H1 (cell line): ENCODE measurements around the gene RRAD. TPM values are rescaled to one million over a fixed set of nuclear protein-coding genes. Genes with fewer than 3 reads are reported as not detected.

Source experiments
- CTCF ChIA-PET: fragments of 300-600 bp; sonication (Branson Sonifier 250); formaldehyde crosslinking; loops from one replicate; lab custom pipeline; 2021; ENCODE audit not compliant: partially characterized antibody; lab: Charles Lee
- POLR2A ChIA-PET: fragments of 300-600 bp; sonication (Branson Sonifier 250); formaldehyde crosslinking; loops from one replicate; lab custom pipeline; 2021; ENCODE audit warnings: inconsistent platforms; ENCODE audit not compliant: partially characterized antibody; lab: Charles Lee
- DNase-seq, 2 experiments: peaks; one replicate each; pipeline versions ENCODE4 v3.0.0 to v3.0.0-alpha.2; 2010 to 2022; ENCODE audit warnings: low spot score in 2 of 2, low read depth in 1 of 2, mixed read lengths in 1 of 2
- FAIRE-seq: peaks from 2 replicates; lab custom pipeline; 2011; peaks lifted over from hg19 to GRCh38; lab: Jason Lieb, UNC
- H2AFZ ChIP-seq: 2 replicates; pipeline ENCODE4 v1.8.1; 2012; ENCODE audit warnings: low read length, inconsistent platforms
- H2AK5ac ChIP-seq: 2 replicates; pipeline ENCODE4 v1.6.1; 2013; ENCODE audit warnings: low read depth, low read length
- H2BK120ac ChIP-seq: replicated peaks from 2 replicates; pipeline ENCODE3; 2013; ENCODE audit warnings: low read depth, low read length, inconsistent platforms
- H2BK12ac ChIP-seq: 2 replicates; pipeline ENCODE4 v1.6.1; 2013; ENCODE audit warnings: low read depth, low read length
- H2BK15ac ChIP-seq: 2 replicates; pipeline ENCODE4 v1.6.1; 2013; ENCODE audit warnings: low read length
- H2BK20ac ChIP-seq: 2 replicates; pipeline ENCODE4 v1.6.1; 2013; ENCODE audit warnings: low read length
- H2BK5ac ChIP-seq: 2 replicates; pipeline ENCODE4 v1.6.1; 2013; ENCODE audit warnings: low read depth, low read length
- H3K14ac ChIP-seq: 2 replicates; pipeline ENCODE4 v1.6.1; 2013; ENCODE audit warnings: inconsistent platforms; ENCODE audit not compliant: insufficient read length
- H3K18ac ChIP-seq: 2 replicates; pipeline ENCODE4 v1.6.1; 2013; ENCODE audit warnings: low read length; ENCODE audit errors: extremely low read depth
- H3K23ac ChIP-seq: 2 replicates; pipeline ENCODE4 v1.6.1; 2013; ENCODE audit warnings: inconsistent platforms; ENCODE audit not compliant: insufficient read length
- H3K23me2 ChIP-seq: 2 replicates; pipeline ENCODE4 v1.6.1; 2013; ENCODE audit warnings: low read depth, low read length
- H3K27ac ChIP-seq: 2 replicates; pipeline ENCODE4 v1.6.1; 2011; ENCODE audit warnings: low read depth, low read length, inconsistent platforms
- H3K27me3 ChIP-seq, 4 experiments: replicated peaks in 1 of 4; 1 replicate in 1 of 4; 2 replicates in 3 of 4; pipeline versions ENCODE4 v1.6.1 to v1.8.1; 2011 to 2013; ENCODE audit warnings: low read length in 3 of 4, mild to moderate bottlenecking in 3 of 4, inconsistent platforms in 2 of 4, mixed read lengths in 2 of 4, moderate library complexity in 1 of 4; ENCODE audit not compliant: control insufficient read depth in 3 of 4, insufficient read depth in 3 of 4; ENCODE audit errors: extremely low read depth in 1 of 4
- H3K36me3 ChIP-seq, 4 experiments: 2 replicates each; pipeline versions ENCODE4 v1.6.1 to v1.8.1; 2011 to 2013; ENCODE audit warnings: mild to moderate bottlenecking in 4 of 4, low read length in 3 of 4, moderate library complexity in 2 of 4, control low read depth in 1 of 4, inconsistent platforms in 1 of 4; ENCODE audit not compliant: insufficient read depth in 4 of 4, control insufficient read depth in 2 of 4
- H3K4ac ChIP-seq: replicated peaks from 2 replicates; pipeline ENCODE3; 2013; ENCODE audit warnings: low read length, low read depth, mixed read lengths, inconsistent platforms; ENCODE audit not compliant: insufficient read length
- H3K4me1 ChIP-seq, 4 experiments: replicated peaks in 1 of 4; 1 replicate in 1 of 4; 2 replicates in 3 of 4; pipeline versions ENCODE4 v1.6.1 to v1.8.1; 2011 to 2013; ENCODE audit warnings: low read length in 3 of 4, inconsistent platforms in 2 of 4, mixed read lengths in 1 of 4; ENCODE audit not compliant: insufficient read depth in 4 of 4, control insufficient read depth in 3 of 4
- H3K4me2 ChIP-seq, 2 experiments: 2 replicates each; pipeline versions ENCODE4 v1.6.1 to v1.8.1; 2011 to 2013; ENCODE audit warnings: low read depth in 2 of 2, low read length in 2 of 2, control low read depth in 1 of 2, inconsistent platforms in 1 of 2, mild to moderate bottlenecking in 1 of 2; ENCODE audit not compliant: insufficient read depth in 1 of 2
- H3K4me3 ChIP-seq, 4 experiments: fragments of 200-600, 300-600 bp in 1 of 4; sonication (generic), shearing (Covaris generic), sonication (Bioruptor Twin) in 1 of 4; 2 replicates each; pipeline versions ENCODE4 v1.5.1 to v1.8.1; 2011 to 2016; ENCODE audit warnings: low read length in 4 of 4, low read depth in 3 of 4, control low read depth in 2 of 4, inconsistent platforms in 2 of 4, mild to moderate bottlenecking in 2 of 4, mixed read lengths in 1 of 4, moderate library complexity in 1 of 4; ENCODE audit not compliant: insufficient read depth in 2 of 4; ENCODE audit errors: extremely low read depth in 1 of 4
- H3K56ac ChIP-seq: replicated peaks from 2 replicates; pipeline ENCODE3; 2013; ENCODE audit warnings: low read depth, mild to moderate bottlenecking, mixed read lengths, low read length, inconsistent platforms; ENCODE audit not compliant: insufficient read length
- H3K79me1 ChIP-seq: 2 replicates; pipeline ENCODE4 v1.6.1; 2013; ENCODE audit warnings: low read depth, low read length, control low read depth
- H3K79me2 ChIP-seq, 2 experiments: 2 replicates each; pipeline versions ENCODE4 v1.6.1 to v1.8.1; 2012 to 2013; ENCODE audit warnings: low read length in 2 of 2, mild to moderate bottlenecking in 2 of 2, inconsistent platforms in 1 of 2; ENCODE audit not compliant: insufficient read depth in 2 of 2, control insufficient read depth in 1 of 2
- H3K9ac ChIP-seq, 4 experiments: replicated peaks in 1 of 4; 1 replicate in 1 of 4; 2 replicates in 3 of 4; pipeline versions ENCODE4 v1.6.1 to v1.8.1; 2011 to 2013; ENCODE audit warnings: low read depth in 3 of 4, low read length in 3 of 4, control low read depth in 2 of 4, mild to moderate bottlenecking in 2 of 4, moderate library complexity in 2 of 4, inconsistent platforms in 1 of 4; ENCODE audit errors: extremely low read depth in 1 of 4
- H3K9me3 ChIP-seq, 2 experiments: 2 replicates each; pipeline versions ENCODE4 v1.6.1 to v1.8.1; 2012 to 2013; ENCODE audit warnings: mild to moderate bottlenecking in 2 of 2, moderate library complexity in 2 of 2, control low read depth in 1 of 2, inconsistent platforms in 1 of 2, low read depth in 1 of 2, low read length in 1 of 2, mixed read lengths in 1 of 2; ENCODE audit not compliant: insufficient read depth in 2 of 2
- H4K20me1 ChIP-seq, 2 experiments: replicated peaks in 1 of 2; 2 replicates each; pipeline versions ENCODE3 to v1.8.1; 2011 to 2013; ENCODE audit warnings: inconsistent platforms in 2 of 2, low read length in 2 of 2, mild to moderate bottlenecking in 1 of 2; ENCODE audit not compliant: insufficient read depth in 2 of 2, control insufficient read depth in 1 of 2
- H4K5ac ChIP-seq: 2 replicates; pipeline ENCODE4 v1.6.1; 2013; ENCODE audit warnings: low read length, low read depth, mixed read lengths, inconsistent platforms; ENCODE audit not compliant: insufficient read length
- H4K8ac ChIP-seq: 2 replicates; pipeline ENCODE4 v1.8.0; 2013; ENCODE audit warnings: mild to moderate bottlenecking, moderate library complexity, low read length, inconsistent platforms; ENCODE audit not compliant: insufficient read depth; ENCODE audit errors: extremely low read depth
- H4K91ac ChIP-seq: replicated peaks from 2 replicates; pipeline ENCODE3; 2013; ENCODE audit warnings: low read length, mixed read lengths, inconsistent platforms; ENCODE audit not compliant: insufficient read length
- ASH2L ChIP-seq: fragments of 200-600, 300-600 bp; sonication (generic); IDR thresholded peaks from one replicate; pipeline ENCODE4 v1.7.1; 2017; ENCODE audit warnings: low read length
- ATF2 ChIP-seq: IDR thresholded peaks from 2 replicates; pipeline ENCODE4 v1.6.1; 2012; ENCODE audit warnings: low read length, inconsistent platforms
- BCL11A ChIP-seq, 2 experiments: IDR thresholded peaks; one replicate each; pipeline ENCODE4 v1.6.1; 2011; ENCODE audit warnings: low read depth in 2 of 2, low read length in 2 of 2, mild to moderate bottlenecking in 2 of 2
- FOSL1 ChIP-seq: IDR thresholded peaks from 2 replicates; pipeline ENCODE4 v1.6.1; 2011; ENCODE audit warnings: mild to moderate bottlenecking, low read depth, low read length, moderate library complexity; ENCODE audit not compliant: insufficient read depth
- HDAC6 ChIP-seq: IDR thresholded peaks from one replicate; pipeline ENCODE4 v1.7.1; 2012; ENCODE audit warnings: low read depth, mild to moderate bottlenecking, inconsistent platforms, low read length, moderate library complexity
- POU5F1 ChIP-seq: IDR thresholded peaks from 2 replicates; pipeline ENCODE4 v1.6.1; 2011; ENCODE audit warnings: low read depth, mild to moderate bottlenecking, low read length, moderate library complexity
- SIX5 ChIP-seq: IDR thresholded peaks from 2 replicates; pipeline ENCODE4 v1.6.1; 2011; ENCODE audit warnings: mild to moderate bottlenecking, low read depth, low read length
- SRF ChIP-seq: IDR thresholded peaks from 2 replicates; pipeline ENCODE4 v1.6.1; 2011; ENCODE audit warnings: mild to moderate bottlenecking, low read depth, low read length, moderate library complexity
- YY1 ChIP-seq: IDR thresholded peaks from 2 replicates; pipeline ENCODE4 v1.6.1; 2011; ENCODE audit warnings: low read depth, mild to moderate bottlenecking, low read length
- WGBS, 2 experiments: shearing (Covaris generic) in 1 of 2; methylation state at CpG; one replicate each; pipeline versions ENCODE4 v1.1.6 to v1.1.7; 2013 to 2015; ENCODE audit warnings: low lambda C conversion rate in 2 of 2, mixed read lengths in 2 of 2, inconsistent platforms in 1 of 2, low coverage in 1 of 2, missing lambda C conversion rate in 1 of 2; ENCODE audit not compliant: insufficient replicate concordance in 2 of 2, insufficient coverage in 1 of 2, insufficient read length in 1 of 2; ENCODE audit errors: extremely low coverage in 1 of 2, missing lambda C conversion rate in 1 of 2; 5-methylcytosine and 5-hydroxymethylcytosine counted together
- polyA plus RNA-seq, 7 experiments: library from polyadenylated mRNA; depleted of rRNA in 3 of 7; stranded (reverse) in 5 of 7; unstranded in 2 of 7; fragments of >200 nt in 5 of 7; fragments of 200-250 nt in 2 of 7; gene quantifications; 1 replicate in 5 of 7; 2 replicates in 1 of 7; 4 replicates in 1 of 7; pipeline versions ENCODE4 v1.2.1 to v1.2.3, GENCODE V29; 2011 to 2013; ENCODE audit warnings: missing spikeins in 2 of 7, mixed read lengths in 2 of 7
- total RNA-seq: library from RNA; stranded (reverse); fragmentation: NEBNext Ultra II Directional; extraction: Animal tissue kit (Norgen Biotek cat#: 25700); gene quantifications from 2 replicates; pipeline ENCODE4 v1.2.1, GENCODE V29; 2021

Gene RRAD
- total and polyA plus RNA-seq, 2 of the 8 experiments (the other 6 are each of a cell fraction or from before 2014, with no cell fraction given) = 0.17 TPM; not detected in 1

GRCh38 chr16:66880288-66881013, 44.9 kb downstream of the RRAD start, which contains the start of gene PDP2:
Gene PDP2 (plus strand): TSS chr16:66880515. CDS start chr16:66884285, 3,770 bp downstream.
- peak within 1 kb of the TSS; percentile 83 for H4K5ac ChIP-seq
- H3K79me2 ChIP-seq = peaks cover 0 to 30% of the 10 kb centered on the region in 2 experiments; a peak in 3 of 4 replicates
- H3K18ac ChIP-seq = peak within 1 kb of the TSS; percentile 94
- H4K20me1 ChIP-seq = peaks cover 3 to 9% of the 10 kb centered on the region in 2 experiments
- peak within 1 kb of the TSS; percentile 80; the same call in 1 of the 2 replicates for H2BK20ac ChIP-seq
- H3K56ac ChIP-seq = peak within 1 kb of the TSS; percentile 97
- H2BK5ac ChIP-seq = peak within 1 kb of the TSS; percentile 90; the same call in 1 of the 2 replicates
- peak within 1 kb of the TSS; percentile 55 to 71 (median 66); a peak in 6 of 7 replicates for H3K9ac ChIP-seq
- H3K79me1 ChIP-seq = peaks cover 12% of the 10 kb centered on the region
- no peak within 1 kb of the TSS for H3K14ac ChIP-seq
- H3K27ac ChIP-seq = peak within 1 kb of the TSS; percentile 64; the same call in 1 of the 2 replicates
- H3K23ac ChIP-seq = no peak within 1 kb of the TSS
- H3K23me2 ChIP-seq = peaks cover 8% of the 10 kb centered on the region; the same call in 1 of the 2 replicates
- peak within 1 kb of the TSS; percentile 88; the same call in 1 of the 2 replicates for H2BK15ac ChIP-seq
- peaks cover 0 to 3% (median 0%) of the 10 kb centered on the region in 4 experiments; a peak in 1 of 7 replicates for H3K27me3 ChIP-seq
- POLR2A ChIA-PET = interaction anchor here (0.7 to 3.0 kb wide), 15 partner anchors 10 to 252 kb away, joined by 3 to 12 read pairs (median 5); partner anchors contain the start of genes CDH16, CIAO2B, DYNC1LI2 and NAE1
- H4K8ac ChIP-seq = peak within 1 kb of the TSS; percentile 93
- WGBS, 2 experiments = 2% methylated on average over 58 of the region's 58 CpGs; no CpG with 5 or more reads in 1 of the 2 experiments
- H2AFZ ChIP-seq = no peak within 1 kb of the TSS; the same call in 1 of the 2 replicates
- FAIRE-seq (no peak), DNase-seq (peak; percentile 92 to 97)
- H2BK12ac ChIP-seq = peak within 1 kb of the TSS; percentile 71
- CTCF ChIA-PET = interaction anchor here (0.6 to 42.0 kb wide), 10 partner anchors 8 to 112 kb away, joined by 3 to 1009 read pairs (median 6); partner anchors contain the start of genes CDH16 and RRAD
- peak within 1 kb of the TSS; percentile 96 for H3K4ac ChIP-seq
- H2BK120ac ChIP-seq = peak within 1 kb of the TSS; percentile 78
- peaks cover 9 to 15% (median 12%) of the 10 kb centered on the region in 4 experiments for H3K36me3 ChIP-seq
- peak within 1 kb of the TSS; percentile 71 to 84 (median 80) for H3K4me3 ChIP-seq
- H4K91ac ChIP-seq = peak within 1 kb of the TSS; percentile 95
- H2AK5ac ChIP-seq = no peak within 1 kb of the TSS; the same call in 1 of the 2 replicates
- H3K4me2 ChIP-seq = peak within 1 kb of the TSS; percentile 68 to 89
- H3K9me3 ChIP-seq = no peaks in the 10 kb centered on the region
- peaks cover 0 to 10% (median 3%) of the 10 kb centered on the region in 4 experiments; a peak in 3 of 7 replicates for H3K4me1 ChIP-seq
- TF ChIP-seq ATF2 (no peak), BCL11A (IDR thresholded peaks at IDR 0.05; ENCODE audit: low read depth in 2 of 2, low read length in 2 of 2) (no peak), FOSL1 (no peak), POU5F1 (no peak), YY1 (no peak), HDAC6 (no peak), SIX5 (no peak), ASH2L (peak; percentile 38), SRF (no peak)
